SK-N-SH treated with all-trans-retinoic acid at 6 μM for 48 hours (cell line): ENCODE measurements around the gene TMCO5A.

Experiments
- ATAC-seq: fragments of 200-7000 bp; cut with Tn5 transposase; 3 replicates; pipeline ENCODE4 v1.9.1; 2020; ENCODE audit warnings: mild to moderate bottlenecking, moderate library complexity
- ARNTL ChIP-seq: fragments of 450-650 bp; formaldehyde crosslinking; IDR thresholded peaks from 2 replicates; pipeline ENCODE4 v1.5.0; 2020; ENCODE audit warnings: low read depth, mild to moderate bottlenecking, moderate library complexity, borderline replicate concordance
- BACH2 ChIP-seq: fragments of 250-450 bp; sonication (Bioruptor Pico); IDR thresholded peaks from 2 replicates; pipeline ENCODE4 v1.9.0; 2021; ENCODE audit warnings: mild to moderate bottlenecking, borderline replicate concordance
- CREB5 ChIP-seq: fragments of 250-450 bp; sonication (Bioruptor Pico); IDR thresholded peaks from 2 replicates; pipeline ENCODE4 v1.5.1; 2020; ENCODE audit warnings: low read depth, mild to moderate bottlenecking, moderate library complexity
- CSDC2 ChIP-seq: fragments of 250-450 bp; sonication (Bioruptor Pico); IDR thresholded peaks from 2 replicates; pipeline ENCODE4 v1.5.0; 2020; ENCODE audit warnings: mild to moderate bottlenecking, moderate library complexity
- CSRNP3 ChIP-seq: fragments of 250-450 bp; sonication (Bioruptor Pico); IDR thresholded peaks from 2 replicates; pipeline ENCODE4 v1.5.1; 2021; ENCODE audit warnings: mild to moderate bottlenecking, moderate library complexity
- ISL1 ChIP-seq: fragments of 250-450 bp; sonication (Bioruptor Pico); IDR thresholded peaks from 2 replicates; pipeline ENCODE4 v2.1.2; 2022; ENCODE audit warnings: mild to moderate bottlenecking, moderate library complexity
- PATZ1 ChIP-seq: fragments of 250-450 bp; sonication (Bioruptor Pico); IDR thresholded peaks from 2 replicates; pipeline ENCODE4 v1.8.0; 2020; ENCODE audit warnings: mild to moderate bottlenecking, moderate library complexity, borderline replicate concordance
- POU6F1 ChIP-seq: fragments of 250-450 bp; sonication (Bioruptor Pico); IDR thresholded peaks from 2 replicates; pipeline ENCODE4 v1.8.0; 2021; ENCODE audit warnings: low read depth, mild to moderate bottlenecking, moderate library complexity, borderline replicate concordance
- PPARA ChIP-seq: fragments of 250-450 bp; sonication (Bioruptor Pico); IDR thresholded peaks from 2 replicates; pipeline ENCODE4 v1.5.0; 2020; ENCODE audit warnings: mild to moderate bottlenecking, borderline replicate concordance
- RARB ChIP-seq: fragments of 250-450 bp; sonication (Bioruptor Pico); IDR thresholded peaks from 2 replicates; pipeline ENCODE4 v1.8.0; 2021; ENCODE audit warnings: mild to moderate bottlenecking, moderate library complexity
- TCF4 ChIP-seq: fragments of 250-450 bp; sonication (Bioruptor Pico); IDR thresholded peaks from 2 replicates; pipeline ENCODE4 v1.8.0; 2021; ENCODE audit warnings: mild to moderate bottlenecking, moderate library complexity, borderline replicate concordance
- TOX ChIP-seq: fragments of 250-450 bp; sonication (Bioruptor Pico); IDR thresholded peaks from 2 replicates; pipeline ENCODE4 v1.8.0; 2021; ENCODE audit warnings: mild to moderate bottlenecking, moderate library complexity, borderline replicate concordance
- TSHZ2 ChIP-seq: fragments of 250-450 bp; sonication (Bioruptor Pico); IDR thresholded peaks from 2 replicates; pipeline ENCODE4 v1.5.0; 2020; ENCODE audit warnings: mild to moderate bottlenecking, moderate library complexity
- ZC3H10 ChIP-seq: fragments of 250-450 bp; sonication (Bioruptor Pico); IDR thresholded peaks from 2 replicates; pipeline ENCODE4 v1.5.1; 2021; ENCODE audit warnings: mild to moderate bottlenecking, moderate library complexity
- ZFP3 ChIP-seq: fragments of 250-450 bp; sonication (Bioruptor Pico); IDR thresholded peaks from 2 replicates; pipeline ENCODE4 v1.5.0; 2020; ENCODE audit warnings: mild to moderate bottlenecking, moderate library complexity
- ZFP30 ChIP-seq: fragments of 450-650 bp; formaldehyde crosslinking; IDR thresholded peaks from 2 replicates; pipeline ENCODE4 v1.5.0; 2022; ENCODE audit warnings: mild to moderate bottlenecking, moderate library complexity
- ZNF565 ChIP-seq: fragments of 450-650 bp; formaldehyde crosslinking; conservative IDR thresholded peaks from 2 replicates; pipeline ENCODE4 v1.5.0; 2020; ENCODE audit warnings: low read depth, mild to moderate bottlenecking, moderate library complexity
- ZNF70 ChIP-seq: fragments of 450-650 bp; formaldehyde crosslinking; IDR thresholded peaks from 2 replicates; pipeline ENCODE4 v1.5.0; 2020; ENCODE audit warnings: mild to moderate bottlenecking, moderate library complexity
- ZNF8 ChIP-seq: fragments of 450-650 bp; formaldehyde crosslinking; IDR thresholded peaks from 2 replicates; pipeline ENCODE4 v1.5.0; 2020; ENCODE audit warnings: mild to moderate bottlenecking, moderate library complexity

TMCO5A gene

GRCh38 chr15:37934340-37934739 lies at the start of gene TMCO5A:
Gene TMCO5A (plus strand): TSS chr15:37934640. CDS start chr15:37936324, 1,684 bp downstream.
- ATAC-seq: no peak

GRCh38 chr15:37885651-37886050 lies 48.8 kb upstream of the TMCO5A start:
- no peak for ATAC-seq
- TF ChIP-seq ZC3H10 (CRISPR knock-in tag) (no peak), ISL1 (CRISPR knock-in tag) (no peak), CREB5 (no peak), RARB (CRISPR knock-in tag) (no peak), ZFP3 (CRISPR knock-in tag) (no peak), TCF4 (CRISPR knock-in tag) (no peak), TSHZ2 (CRISPR knock-in tag) (no peak), PPARA (CRISPR knock-in tag) (no peak), ZNF565 (CRISPR knock-in tag) (no peak), BACH2 (no peak), ZNF8 (CRISPR knock-in tag) (no peak), ZNF70 (CRISPR knock-in tag) (no peak), POU6F1 (CRISPR knock-in tag) (no peak), TOX (CRISPR knock-in tag) (no peak)

More at GRCh38 chr15:37934340-37934739, at the start of gene TMCO5A:
- TF ChIP-seq CSRNP3 (CRISPR knock-in tag): no peak
- no peak for TF ChIP-seq TOX (CRISPR knock-in tag)
- TF ChIP-seq CSDC2 (CRISPR knock-in tag): no peak
- TF ChIP-seq ZFP30 (CRISPR knock-in tag): no peak
- TF ChIP-seq ZC3H10 (CRISPR knock-in tag): no peak
- no peak for TF ChIP-seq PPARA (CRISPR knock-in tag)
- no peak for TF ChIP-seq PATZ1 (CRISPR knock-in tag)
- TF ChIP-seq ARNTL (CRISPR knock-in tag): no peak
- no peak for TF ChIP-seq ZFP3 (CRISPR knock-in tag)
- TF ChIP-seq RARB (CRISPR knock-in tag): no peak
- no peak for TF ChIP-seq CREB5
- TF ChIP-seq ZNF70 (CRISPR knock-in tag): no peak
- TF ChIP-seq BACH2: no peak
- no peak for TF ChIP-seq TCF4 (CRISPR knock-in tag)
- no peak for TF ChIP-seq ISL1 (CRISPR knock-in tag)
- TF ChIP-seq POU6F1 (CRISPR knock-in tag): no peak
- no peak for TF ChIP-seq ZNF565 (CRISPR knock-in tag)
- TF ChIP-seq, all 23 proteins: peak for 0
